H1 (cell line): ENCODE data around the gene RAB26. TPM values are rescaled to one million over a fixed set of nuclear protein-coding genes. Genes with fewer than 3 reads are reported as not detected.
"Not testable (repeated sequence)": the region's sequence is repeated elsewhere in the genome, so short reads cannot be mapped to it uniquely, and the experiment has no call there.

Experiments used
- CTCF ChIA-PET: fragments of 300-600 bp; sonication (Branson Sonifier 250); formaldehyde crosslinking; loops from one replicate; lab custom pipeline; 2021; ENCODE audit not compliant: partially characterized antibody; lab: Charles Lee
- POLR2A ChIA-PET: fragments of 300-600 bp; sonication (Branson Sonifier 250); formaldehyde crosslinking; loops from one replicate; lab custom pipeline; 2021; ENCODE audit warnings: inconsistent platforms; ENCODE audit not compliant: partially characterized antibody; lab: Charles Lee
- DNase-seq, 2 experiments: peaks; one replicate each; pipeline versions ENCODE4 v3.0.0 to v3.0.0-alpha.2; 2010 to 2022; ENCODE audit warnings: low spot score in 2 of 2, low read depth in 1 of 2, mixed read lengths in 1 of 2
- FAIRE-seq: peaks from 2 replicates; lab custom pipeline; 2011; peaks lifted over from hg19 to GRCh38; lab: Jason Lieb, UNC
- H2AFZ ChIP-seq: 2 replicates; pipeline ENCODE4 v1.8.1; 2012; ENCODE audit warnings: low read length, inconsistent platforms
- H2AK5ac ChIP-seq: 2 replicates; pipeline ENCODE4 v1.6.1; 2013; ENCODE audit warnings: low read depth, low read length
- H2BK120ac ChIP-seq: replicated peaks from 2 replicates; pipeline ENCODE3; 2013; ENCODE audit warnings: low read depth, low read length, inconsistent platforms
- H2BK12ac ChIP-seq: 2 replicates; pipeline ENCODE4 v1.6.1; 2013; ENCODE audit warnings: low read depth, low read length
- H2BK15ac ChIP-seq: 2 replicates; pipeline ENCODE4 v1.6.1; 2013; ENCODE audit warnings: low read length
- H2BK20ac ChIP-seq: 2 replicates; pipeline ENCODE4 v1.6.1; 2013; ENCODE audit warnings: low read length
- H2BK5ac ChIP-seq: 2 replicates; pipeline ENCODE4 v1.6.1; 2013; ENCODE audit warnings: low read depth, low read length
- H3K14ac ChIP-seq: 2 replicates; pipeline ENCODE4 v1.6.1; 2013; ENCODE audit warnings: inconsistent platforms; ENCODE audit not compliant: insufficient read length
- H3K18ac ChIP-seq: 2 replicates; pipeline ENCODE4 v1.6.1; 2013; ENCODE audit warnings: low read length; ENCODE audit errors: extremely low read depth
- H3K23ac ChIP-seq: 2 replicates; pipeline ENCODE4 v1.6.1; 2013; ENCODE audit warnings: inconsistent platforms; ENCODE audit not compliant: insufficient read length
- H3K23me2 ChIP-seq: 2 replicates; pipeline ENCODE4 v1.6.1; 2013; ENCODE audit warnings: low read depth, low read length
- H3K27ac ChIP-seq: 2 replicates; pipeline ENCODE4 v1.6.1; 2011; ENCODE audit warnings: low read depth, low read length, inconsistent platforms
- H3K27me3 ChIP-seq, 4 experiments: replicated peaks in 1 of 4; 1 replicate in 1 of 4; 2 replicates in 3 of 4; pipeline versions ENCODE4 v1.6.1 to v1.8.1; 2011 to 2013; ENCODE audit warnings: low read length in 3 of 4, mild to moderate bottlenecking in 3 of 4, inconsistent platforms in 2 of 4, mixed read lengths in 2 of 4, moderate library complexity in 1 of 4; ENCODE audit not compliant: control insufficient read depth in 3 of 4, insufficient read depth in 3 of 4; ENCODE audit errors: extremely low read depth in 1 of 4
- H3K36me3 ChIP-seq, 4 experiments: 2 replicates each; pipeline versions ENCODE4 v1.6.1 to v1.8.1; 2011 to 2013; ENCODE audit warnings: mild to moderate bottlenecking in 4 of 4, low read length in 3 of 4, moderate library complexity in 2 of 4, control low read depth in 1 of 4, inconsistent platforms in 1 of 4; ENCODE audit not compliant: insufficient read depth in 4 of 4, control insufficient read depth in 2 of 4
- H3K4ac ChIP-seq: replicated peaks from 2 replicates; pipeline ENCODE3; 2013; ENCODE audit warnings: low read length, low read depth, mixed read lengths, inconsistent platforms; ENCODE audit not compliant: insufficient read length
- H3K4me1 ChIP-seq, 4 experiments: replicated peaks in 1 of 4; 1 replicate in 1 of 4; 2 replicates in 3 of 4; pipeline versions ENCODE4 v1.6.1 to v1.8.1; 2011 to 2013; ENCODE audit warnings: low read length in 3 of 4, inconsistent platforms in 2 of 4, mixed read lengths in 1 of 4; ENCODE audit not compliant: insufficient read depth in 4 of 4, control insufficient read depth in 3 of 4
- H3K4me2 ChIP-seq, 2 experiments: 2 replicates each; pipeline versions ENCODE4 v1.6.1 to v1.8.1; 2011 to 2013; ENCODE audit warnings: low read depth in 2 of 2, low read length in 2 of 2, control low read depth in 1 of 2, inconsistent platforms in 1 of 2, mild to moderate bottlenecking in 1 of 2; ENCODE audit not compliant: insufficient read depth in 1 of 2
- H3K4me3 ChIP-seq, 4 experiments: fragments of 200-600, 300-600 bp in 1 of 4; sonication (generic), shearing (Covaris generic), sonication (Bioruptor Twin) in 1 of 4; 2 replicates each; pipeline versions ENCODE4 v1.5.1 to v1.8.1; 2011 to 2016; ENCODE audit warnings: low read length in 4 of 4, low read depth in 3 of 4, control low read depth in 2 of 4, inconsistent platforms in 2 of 4, mild to moderate bottlenecking in 2 of 4, mixed read lengths in 1 of 4, moderate library complexity in 1 of 4; ENCODE audit not compliant: insufficient read depth in 2 of 4; ENCODE audit errors: extremely low read depth in 1 of 4
- H3K56ac ChIP-seq: replicated peaks from 2 replicates; pipeline ENCODE3; 2013; ENCODE audit warnings: low read depth, mild to moderate bottlenecking, mixed read lengths, low read length, inconsistent platforms; ENCODE audit not compliant: insufficient read length
- H3K79me1 ChIP-seq: 2 replicates; pipeline ENCODE4 v1.6.1; 2013; ENCODE audit warnings: low read depth, low read length, control low read depth
- H3K79me2 ChIP-seq, 2 experiments: 2 replicates each; pipeline versions ENCODE4 v1.6.1 to v1.8.1; 2012 to 2013; ENCODE audit warnings: low read length in 2 of 2, mild to moderate bottlenecking in 2 of 2, inconsistent platforms in 1 of 2; ENCODE audit not compliant: insufficient read depth in 2 of 2, control insufficient read depth in 1 of 2
- H3K9ac ChIP-seq, 4 experiments: replicated peaks in 1 of 4; 1 replicate in 1 of 4; 2 replicates in 3 of 4; pipeline versions ENCODE4 v1.6.1 to v1.8.1; 2011 to 2013; ENCODE audit warnings: low read depth in 3 of 4, low read length in 3 of 4, control low read depth in 2 of 4, mild to moderate bottlenecking in 2 of 4, moderate library complexity in 2 of 4, inconsistent platforms in 1 of 4; ENCODE audit errors: extremely low read depth in 1 of 4
- H3K9me3 ChIP-seq, 2 experiments: 2 replicates each; pipeline versions ENCODE4 v1.6.1 to v1.8.1; 2012 to 2013; ENCODE audit warnings: mild to moderate bottlenecking in 2 of 2, moderate library complexity in 2 of 2, control low read depth in 1 of 2, inconsistent platforms in 1 of 2, low read depth in 1 of 2, low read length in 1 of 2, mixed read lengths in 1 of 2; ENCODE audit not compliant: insufficient read depth in 2 of 2
- H4K20me1 ChIP-seq, 2 experiments: replicated peaks in 1 of 2; 2 replicates each; pipeline versions ENCODE3 to v1.8.1; 2011 to 2013; ENCODE audit warnings: inconsistent platforms in 2 of 2, low read length in 2 of 2, mild to moderate bottlenecking in 1 of 2; ENCODE audit not compliant: insufficient read depth in 2 of 2, control insufficient read depth in 1 of 2
- H4K5ac ChIP-seq: 2 replicates; pipeline ENCODE4 v1.6.1; 2013; ENCODE audit warnings: low read length, low read depth, mixed read lengths, inconsistent platforms; ENCODE audit not compliant: insufficient read length
- H4K8ac ChIP-seq: 2 replicates; pipeline ENCODE4 v1.8.0; 2013; ENCODE audit warnings: mild to moderate bottlenecking, moderate library complexity, low read length, inconsistent platforms; ENCODE audit not compliant: insufficient read depth; ENCODE audit errors: extremely low read depth
- H4K91ac ChIP-seq: replicated peaks from 2 replicates; pipeline ENCODE3; 2013; ENCODE audit warnings: low read length, mixed read lengths, inconsistent platforms; ENCODE audit not compliant: insufficient read length
- WGBS, 2 experiments: shearing (Covaris generic) in 1 of 2; methylation state at CpG; one replicate each; pipeline versions ENCODE4 v1.1.6 to v1.1.7; 2013 to 2015; ENCODE audit warnings: low lambda C conversion rate in 2 of 2, mixed read lengths in 2 of 2, inconsistent platforms in 1 of 2, low coverage in 1 of 2, missing lambda C conversion rate in 1 of 2; ENCODE audit not compliant: insufficient replicate concordance in 2 of 2, insufficient coverage in 1 of 2, insufficient read length in 1 of 2; ENCODE audit errors: extremely low coverage in 1 of 2, missing lambda C conversion rate in 1 of 2; 5-methylcytosine and 5-hydroxymethylcytosine counted together
- polyA plus RNA-seq, 7 experiments: library from polyadenylated mRNA; depleted of rRNA in 3 of 7; stranded (reverse) in 5 of 7; unstranded in 2 of 7; fragments of >200 nt in 5 of 7; fragments of 200-250 nt in 2 of 7; gene quantifications; 1 replicate in 5 of 7; 2 replicates in 1 of 7; 4 replicates in 1 of 7; pipeline versions ENCODE4 v1.2.1 to v1.2.3, GENCODE V29; 2011 to 2013; ENCODE audit warnings: missing spikeins in 2 of 7, mixed read lengths in 2 of 7
- total RNA-seq: library from RNA; stranded (reverse); fragmentation: NEBNext Ultra II Directional; extraction: Animal tissue kit (Norgen Biotek cat#: 25700); gene quantifications from 2 replicates; pipeline ENCODE4 v1.2.1, GENCODE V29; 2021

RAB26 gene
- total and polyA plus RNA-seq, 2 of the 8 experiments (the other 6 are each of a cell fraction or from before 2014, with no cell fraction given): 4.3 to 5.4 TPM

GRCh38 chr16:2133797-2134196 is 14.6 kb upstream of the RAB26 start:
- H3K18ac ChIP-seq, H2BK120ac ChIP-seq, H3K4me2 ChIP-seq, H2BK12ac ChIP-seq, FAIRE-seq, H2AFZ ChIP-seq, H3K4me1 ChIP-seq, H3K79me1 ChIP-seq, H3K27me3 ChIP-seq, H3K23ac ChIP-seq, DNase-seq, H3K56ac ChIP-seq, H3K4ac ChIP-seq, H2BK15ac ChIP-seq, H4K5ac ChIP-seq, H3K4me3 ChIP-seq, H3K9me3 ChIP-seq, H3K27ac ChIP-seq, H3K14ac ChIP-seq, POLR2A ChIA-PET, CTCF ChIA-PET, H2BK20ac ChIP-seq, H2AK5ac ChIP-seq, H4K91ac ChIP-seq, H4K8ac ChIP-seq, H3K23me2 ChIP-seq, H3K79me2 ChIP-seq, H3K36me3 ChIP-seq, H4K20me1 ChIP-seq, H2BK5ac ChIP-seq, H3K9ac ChIP-seq: not testable (repeated sequence)
- WGBS, 2 experiments: 89% methylated on average over 5 of the region's 12 CpGs; no CpG with 5 or more reads in 1 of the 2 experiments

DNA sequence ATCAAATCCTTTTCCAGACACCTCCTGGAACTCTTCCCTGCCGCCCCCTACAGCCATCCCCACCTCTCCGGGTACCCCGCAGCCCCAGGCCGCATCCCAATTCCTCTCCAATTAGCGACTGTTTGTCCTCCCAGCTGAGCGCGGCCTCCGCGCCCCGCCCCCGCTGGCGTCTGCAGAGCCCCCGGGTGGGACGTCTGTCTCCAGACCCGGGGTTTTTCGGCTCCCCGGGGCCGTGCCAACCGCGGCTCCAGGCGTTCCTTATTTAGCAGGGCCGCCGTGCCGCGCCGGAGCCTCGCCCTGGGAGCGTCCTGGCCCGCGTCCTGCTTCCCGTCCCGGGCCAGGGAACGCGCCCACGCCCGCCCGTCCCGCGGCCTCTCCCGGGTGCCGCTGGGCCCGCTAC is 13.4 kb upstream of the RAB26 start:
- FAIRE-seq, H3K36me3 ChIP-seq, H3K14ac ChIP-seq, H4K8ac ChIP-seq, H3K9ac ChIP-seq, H3K27me3 ChIP-seq, POLR2A ChIA-PET, DNase-seq, H4K20me1 ChIP-seq, H2BK12ac ChIP-seq, H3K79me1 ChIP-seq, H2AK5ac ChIP-seq, H3K4me1 ChIP-seq, H2BK15ac ChIP-seq, H2BK20ac ChIP-seq, H4K91ac ChIP-seq, H3K9me3 ChIP-seq, H3K27ac ChIP-seq, CTCF ChIA-PET, H3K79me2 ChIP-seq, H3K4ac ChIP-seq, H3K18ac ChIP-seq, H2BK120ac ChIP-seq, H2BK5ac ChIP-seq, H3K56ac ChIP-seq, H3K23ac ChIP-seq, H4K5ac ChIP-seq, H2AFZ ChIP-seq, H3K23me2 ChIP-seq: not testable (repeated sequence)
- Histone ChIP-seq H3K4me2 (peak overlapping the region in 1 of 2 experiments; percentile 53; a peak in 3 of 4 replicates), H3K4me3 (peak overlapping the region in 2 of 4 experiments; percentile 45 to 60; a peak in 5 of 8 replicates)
- 10% methylated on average over 4 of the region's 42 CpGs; no CpG with 5 or more reads in 1 of the 2 experiments for WGBS, 2 experiments
